ENCODE data around the gene PCBD2. TPM values are rescaled to one million over a fixed set of nuclear protein-coding genes. Genes with fewer than 3 reads are reported as not detected.

PCBD2 gene
- total and polyA plus RNA-seq, 7 donors: 8.9 to 29.9 (median 23.8) TPM

- Histone ChIP-seq H3K9me3 (no peaks in the 10 kb centered on the region), H3K27me3 (ENCODE audit: insufficient read depth in 3 of 3, low read length in 2 of 3) (no peaks in the 10 kb centered on the region), H3K36me3 (ENCODE audit: insufficient read depth in 1 of 2, low read depth in 1 of 2) (peaks cover 0 to 85% of the 10 kb centered on the region in 2 donors), H3K4me3 (no peak overlapping the region), H3K27ac (no peak overlapping the region), H3K4me1 (no peaks in the 10 kb centered on the region)
- TF ChIP-seq, protein P1, sequence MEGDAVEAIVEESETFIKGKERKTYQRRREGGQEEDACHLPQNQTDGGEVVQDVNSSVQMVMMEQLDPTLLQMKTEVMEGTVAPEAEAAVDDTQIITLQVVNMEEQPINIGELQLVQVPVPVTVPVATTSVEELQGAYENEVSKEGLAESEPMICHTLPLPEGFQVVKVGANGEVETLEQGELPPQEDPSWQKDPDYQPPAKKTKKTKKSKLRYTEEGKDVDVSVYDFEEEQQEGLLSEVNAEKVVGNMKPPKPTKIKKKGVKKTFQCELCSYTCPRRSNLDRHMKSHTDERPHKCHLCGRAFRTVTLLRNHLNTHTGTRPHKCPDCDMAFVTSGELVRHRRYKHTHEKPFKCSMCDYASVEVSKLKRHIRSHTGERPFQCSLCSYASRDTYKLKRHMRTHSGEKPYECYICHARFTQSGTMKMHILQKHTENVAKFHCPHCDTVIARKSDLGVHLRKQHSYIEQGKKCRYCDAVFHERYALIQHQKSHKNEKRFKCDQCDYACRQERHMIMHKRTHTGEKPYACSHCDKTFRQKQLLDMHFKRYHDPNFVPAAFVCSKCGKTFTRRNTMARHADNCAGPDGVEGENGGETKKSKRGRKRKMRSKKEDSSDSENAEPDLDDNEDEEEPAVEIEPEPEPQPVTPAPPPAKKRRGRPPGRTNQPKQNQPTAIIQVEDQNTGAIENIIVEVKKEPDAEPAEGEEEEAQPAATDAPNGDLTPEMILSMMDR (IDR thresholded peaks at IDR 0.05): no peak
- no peak for DNase-seq
- ATAC-seq: no peak
- WGBS, 3 donors: 90 to 95% (median 94%) methylated on average over 3 of the region's 3 CpGs
- intact Hi-C loops (cut with DNase I): no loop called here
Measured at GRCh38 chr5:134892282-134892681, 12.6 kb upstream of the PCBD2 start.

DNA sequence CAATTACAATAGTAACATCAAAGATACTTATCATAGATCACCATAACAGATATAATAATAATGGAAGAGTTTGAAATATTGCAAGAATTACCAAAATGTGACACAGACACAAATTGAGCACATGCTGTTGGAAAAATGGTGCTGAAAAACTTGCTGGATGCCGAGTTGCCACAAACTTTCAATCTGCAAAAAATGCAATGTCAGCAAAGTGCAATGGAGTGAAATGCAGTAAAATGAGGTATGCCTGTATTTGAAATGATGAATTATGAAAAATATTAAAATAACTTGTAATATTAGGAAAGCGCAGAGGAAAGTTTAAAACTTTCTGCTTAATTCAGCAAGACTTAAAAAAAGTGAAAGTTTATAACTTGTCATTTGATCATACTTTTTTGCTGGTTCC, 12.0 kb upstream of the PCBD2 start:
- no peaks in the 10 kb centered on the region for H3K4me1 ChIP-seq
- H3K36me3 ChIP-seq (ENCODE audit: insufficient read depth in 1 of 2, low read depth in 1 of 2): peaks cover 0 to 87% of the 10 kb centered on the region in 2 donors
- H3K27ac ChIP-seq: no peak overlapping the region
- H3K27me3 ChIP-seq (ENCODE audit: insufficient read depth in 3 of 3, low read length in 2 of 3): no peaks in the 10 kb centered on the region
- TF ChIP-seq, protein P1 (IDR thresholded peaks at IDR 0.05): no peak
- H3K4me3 ChIP-seq: no peak overlapping the region
- whole genome bisulfite sequencing, 3 donors: 82 to 98% (median 86%) methylated on average over 2 of the region's 2 CpGs
- intact Hi-C loops (cut with DNase I): no loop called here
- no peak for DNase-seq
- H3K9me3 ChIP-seq: no peaks in the 10 kb centered on the region
- ATAC-seq: no peak

GRCh38 chr5:134893748-134894505, 11.0 kb upstream of the PCBD2 start:
- Histone ChIP-seq H3K4me1 (no peaks in the 10 kb centered on the region), H3K27ac (no peak overlapping the region), H3K36me3 (ENCODE audit: insufficient read depth in 1 of 2, low read depth in 1 of 2) (peaks cover 0 to 87% of the 10 kb centered on the region in 2 donors), H3K27me3 (ENCODE audit: insufficient read depth in 3 of 3, low read length in 2 of 3) (no peaks in the 10 kb centered on the region), H3K4me3 (no peak overlapping the region), H3K9me3 (no peaks in the 10 kb centered on the region)
- intact Hi-C loops (cut with DNase I): no loop called here
- TF ChIP-seq, protein P1 (IDR thresholded peaks at IDR 0.05): no peak
- WGBS, 3 donors: 92 to 94% (median 93%) methylated on average over 7 of the region's 7 CpGs
- no peak for DNase-seq
- ATAC-seq: no peak

DNA sequence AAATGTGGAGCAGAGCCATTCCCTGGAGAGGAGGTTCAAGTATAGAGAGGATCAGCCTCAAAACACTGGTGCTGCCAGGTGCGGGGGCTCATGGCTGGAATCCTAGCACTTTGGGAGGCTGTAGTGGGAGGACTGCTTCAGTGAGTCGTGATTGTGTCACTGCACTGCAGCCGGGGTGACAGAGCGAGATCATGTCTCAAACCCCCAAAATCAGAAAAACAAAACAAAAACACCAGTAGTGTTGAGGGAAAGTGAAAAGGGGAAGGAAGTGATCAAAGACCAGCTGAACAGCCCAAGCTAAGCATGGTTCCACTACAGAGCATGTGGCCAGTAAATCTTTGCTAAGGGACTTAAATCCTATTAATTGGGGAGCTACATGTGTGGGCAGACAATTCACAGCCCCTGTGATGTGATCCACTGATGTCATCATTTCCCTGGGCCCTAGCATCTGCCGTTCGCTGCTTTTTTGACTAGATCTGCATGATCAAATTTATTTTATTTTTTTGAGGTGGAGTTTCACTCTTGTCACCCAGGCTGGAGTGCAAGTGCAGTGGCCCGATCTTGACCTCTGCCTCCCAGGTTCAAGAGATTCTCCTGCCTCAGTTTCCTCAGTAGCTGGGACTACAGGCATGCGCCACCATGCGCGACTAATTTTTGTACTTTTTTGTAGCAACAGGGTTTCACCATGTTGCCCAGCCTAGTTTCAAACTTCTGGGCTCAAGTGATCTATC, 2.7 kb upstream of the PCBD2 start:
- H3K27ac ChIP-seq: no peak overlapping the region
- no peaks in the 10 kb centered on the region for H3K27me3 ChIP-seq (ENCODE audit: insufficient read depth in 3 of 3, low read length in 2 of 3)
- TF ChIP-seq, protein P1 (IDR thresholded peaks at IDR 0.05): no peak
- 78 to 83% (median 81%) methylated on average over 10 of the region's 10 CpGs for WGBS, 3 donors
- intact Hi-C loops (cut with DNase I): loop anchor here in 1 of 2 donors (2.0 to 10.0 kb wide), 2 partner anchors 25 to 57 kb away; partner anchors contain the start of gene C5orf24
- H3K4me3 ChIP-seq: no peak overlapping the region
- ATAC-seq (no peak), DNase-seq (no peak)
- no peaks in the 10 kb centered on the region for H3K9me3 ChIP-seq
- H3K36me3 ChIP-seq (ENCODE audit: insufficient read depth in 1 of 2, low read depth in 1 of 2): peaks cover 0 to 40% of the 10 kb centered on the region in 2 donors
- no peaks in the 10 kb centered on the region for H3K4me1 ChIP-seq

All from psoas muscle (tissue), 8 donors.